Measurements from ENCODE around the gene NR3C2.
"Not testable (repeated sequence)": the region's sequence is repeated elsewhere in the genome, so short reads cannot be mapped to it uniquely, and the experiment has no call there.

NR3C2 gene

GRCh38 chr4:148145475-148145874 is 296.7 kb downstream of the NR3C2 start:
- no peak overlapping the region for H3K4me3 ChIP-seq (ENCODE audit: low read depth, low read length)
- no peak for DNase-seq (ENCODE audit: low read depth)
- TF ChIP-seq CTCF (IDR thresholded peaks at IDR 0.05; ENCODE audit: insufficient read depth, low read depth, low read length, missing control alignments): no peak

GRCh38 chr4:148143174-148143573 is 299.0 kb downstream of the NR3C2 start:
- no peak overlapping the region for H3K4me3 ChIP-seq (ENCODE audit: low read depth, low read length)
- TF ChIP-seq CTCF (IDR thresholded peaks at IDR 0.05; ENCODE audit: insufficient read depth, low read depth, low read length, missing control alignments): no peak
- no peak for DNase-seq (ENCODE audit: low read depth)

- H3K4me3 ChIP-seq (ENCODE audit: low read depth, low read length): no peak overlapping the region
- no peak for TF ChIP-seq CTCF (IDR thresholded peaks at IDR 0.05; ENCODE audit: insufficient read depth, low read depth, low read length, missing control alignments)
- DNase-seq (ENCODE audit: low read depth): no peak
Measured at GRCh38 chr4:148141501-148141900, 300.7 kb downstream of the NR3C2 start.

- no peak for TF ChIP-seq CTCF (IDR thresholded peaks at IDR 0.05; ENCODE audit: insufficient read depth, low read depth, low read length, missing control alignments)
- no peak for DNase-seq (ENCODE audit: low read depth)
- H3K4me3 ChIP-seq (ENCODE audit: low read depth, low read length): no peak overlapping the region
Measured at GRCh38 chr4:148126825-148127224, 315.4 kb downstream of the NR3C2 start.

- no peak for DNase-seq (ENCODE audit: low read depth)
- TF ChIP-seq CTCF (IDR thresholded peaks at IDR 0.05; ENCODE audit: insufficient read depth, low read depth, low read length, missing control alignments): no peak
- H3K4me3 ChIP-seq (ENCODE audit: low read depth, low read length): no peak overlapping the region
Measured at GRCh38 chr4:148124512-148124911, 317.7 kb downstream of the NR3C2 start.

GRCh38 chr4:148123161-148123560 is 319.1 kb downstream of the NR3C2 start:
- not testable (repeated sequence) for H3K4me3 ChIP-seq (ENCODE audit: low read depth, low read length); DNase-seq (ENCODE audit: low read depth)

GRCh38 chr4:148120216-148120615 is 322.0 kb downstream of the NR3C2 start:
- TF ChIP-seq CTCF (IDR thresholded peaks at IDR 0.05; ENCODE audit: insufficient read depth, low read depth, low read length, missing control alignments): no peak
- H3K4me3 ChIP-seq (ENCODE audit: low read depth, low read length): no peak overlapping the region
- no peak for DNase-seq (ENCODE audit: low read depth)
